GM12873 (cell line): ENCODE results near the gene PSMA6.

ENCODE experiments used
- CTCF ChIP-seq: IDR thresholded peaks from 2 replicates; pipeline ENCODE4 v1.5.1; 2012; ENCODE audit warnings: low read depth, mild to moderate bottlenecking, moderate library complexity, low read length, control low read depth; ENCODE audit not compliant: insufficient read depth; ENCODE audit errors: missing control alignments

The PSMA6 gene

DNA sequence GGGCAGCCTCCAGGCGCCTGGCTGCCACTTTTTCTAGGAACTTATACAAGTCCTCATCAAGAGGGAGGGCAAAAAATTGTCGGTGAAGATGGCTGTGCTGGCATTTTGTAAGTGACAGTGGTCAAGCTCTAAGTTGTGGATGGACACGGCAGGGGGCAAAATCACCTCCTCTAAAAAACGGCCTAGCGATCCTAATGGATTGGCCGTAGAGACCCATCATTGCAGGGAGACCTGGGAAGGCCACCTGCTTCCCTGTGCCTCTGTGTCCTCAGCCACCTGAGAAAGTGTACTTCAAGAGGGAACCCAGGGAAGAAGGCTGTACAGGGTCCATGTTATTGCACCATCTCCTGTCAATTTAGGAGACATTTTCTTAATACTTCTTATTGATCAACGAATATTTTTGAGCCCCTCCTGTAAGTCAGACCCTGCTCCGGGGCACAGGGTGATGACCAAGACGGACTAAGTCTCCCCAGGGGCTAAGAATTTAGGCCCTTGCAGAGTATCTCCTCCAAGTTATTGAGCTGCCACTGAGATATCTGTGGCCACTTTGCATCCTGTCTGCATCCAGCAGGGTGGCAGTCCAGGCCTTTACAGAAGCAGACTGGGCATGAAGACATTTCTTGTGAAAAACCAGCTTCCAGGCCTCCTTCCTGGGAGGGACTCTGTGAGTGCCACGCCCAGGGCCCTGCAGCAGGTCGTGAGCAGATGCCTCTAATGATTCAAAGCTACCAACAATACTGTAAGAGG is 40.5 kb downstream of the PSMA6 start:
- no peak for TF ChIP-seq CTCF

GRCh38 chr14:35333264-35333730 is 41.1 kb downstream of the PSMA6 start:
- no peak for TF ChIP-seq CTCF

DNA sequence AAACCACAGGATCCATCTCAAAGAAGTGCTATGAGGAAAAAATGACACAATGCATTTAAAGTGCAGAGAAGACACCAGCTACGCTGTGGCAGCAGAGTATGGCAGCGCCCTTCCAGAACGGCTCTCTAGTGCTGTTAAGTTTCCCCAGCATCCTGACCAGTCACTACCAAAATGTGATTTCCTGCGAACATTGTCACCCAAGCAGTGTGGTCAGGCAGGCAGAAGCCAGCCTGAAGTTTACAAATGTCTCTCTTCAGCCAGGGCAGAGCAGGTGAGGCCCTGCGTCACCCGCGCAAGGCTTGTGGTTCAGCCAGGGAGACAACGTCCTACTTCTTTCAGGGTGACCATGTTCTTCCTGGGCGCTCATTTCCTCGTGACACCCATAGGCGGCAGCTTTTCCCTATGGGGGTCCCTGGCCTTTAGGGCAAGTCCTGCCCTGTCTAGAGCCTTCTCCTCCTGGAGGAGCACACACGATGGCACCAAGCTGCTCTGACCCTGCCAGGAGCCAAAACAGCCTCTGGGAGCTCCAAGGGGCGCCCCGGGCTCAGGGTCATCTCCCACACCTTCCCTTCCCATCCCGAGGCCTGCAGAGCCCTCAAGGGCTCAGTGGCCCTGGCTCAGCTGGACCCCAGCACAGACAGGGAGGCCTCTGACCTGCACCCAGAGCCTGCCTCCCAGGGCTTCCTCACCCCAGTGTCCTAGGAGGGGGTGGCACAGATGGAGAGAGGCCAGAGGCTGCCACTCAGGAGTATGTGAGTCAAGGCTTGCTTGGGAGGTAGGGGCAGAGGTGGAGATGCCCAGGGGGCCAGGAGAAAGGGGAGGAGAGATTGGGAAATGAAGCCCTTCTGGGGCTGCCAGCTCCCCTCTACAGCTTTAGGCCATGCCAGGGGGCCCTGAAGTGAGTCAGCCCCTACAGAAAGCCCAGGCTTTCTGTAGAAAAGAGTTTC is 41.9 kb downstream of the PSMA6 start:
- TF ChIP-seq CTCF, result peak; percentile 13

- TF ChIP-seq CTCF, result no peak
These were observed 43.4 kb downstream of the PSMA6 start for GRCh38 chr14:35335388-35336092.

GRCh38 chr14:35336494-35337268 is 44.5 kb downstream of the PSMA6 start:
- no peak for TF ChIP-seq CTCF

DNA sequence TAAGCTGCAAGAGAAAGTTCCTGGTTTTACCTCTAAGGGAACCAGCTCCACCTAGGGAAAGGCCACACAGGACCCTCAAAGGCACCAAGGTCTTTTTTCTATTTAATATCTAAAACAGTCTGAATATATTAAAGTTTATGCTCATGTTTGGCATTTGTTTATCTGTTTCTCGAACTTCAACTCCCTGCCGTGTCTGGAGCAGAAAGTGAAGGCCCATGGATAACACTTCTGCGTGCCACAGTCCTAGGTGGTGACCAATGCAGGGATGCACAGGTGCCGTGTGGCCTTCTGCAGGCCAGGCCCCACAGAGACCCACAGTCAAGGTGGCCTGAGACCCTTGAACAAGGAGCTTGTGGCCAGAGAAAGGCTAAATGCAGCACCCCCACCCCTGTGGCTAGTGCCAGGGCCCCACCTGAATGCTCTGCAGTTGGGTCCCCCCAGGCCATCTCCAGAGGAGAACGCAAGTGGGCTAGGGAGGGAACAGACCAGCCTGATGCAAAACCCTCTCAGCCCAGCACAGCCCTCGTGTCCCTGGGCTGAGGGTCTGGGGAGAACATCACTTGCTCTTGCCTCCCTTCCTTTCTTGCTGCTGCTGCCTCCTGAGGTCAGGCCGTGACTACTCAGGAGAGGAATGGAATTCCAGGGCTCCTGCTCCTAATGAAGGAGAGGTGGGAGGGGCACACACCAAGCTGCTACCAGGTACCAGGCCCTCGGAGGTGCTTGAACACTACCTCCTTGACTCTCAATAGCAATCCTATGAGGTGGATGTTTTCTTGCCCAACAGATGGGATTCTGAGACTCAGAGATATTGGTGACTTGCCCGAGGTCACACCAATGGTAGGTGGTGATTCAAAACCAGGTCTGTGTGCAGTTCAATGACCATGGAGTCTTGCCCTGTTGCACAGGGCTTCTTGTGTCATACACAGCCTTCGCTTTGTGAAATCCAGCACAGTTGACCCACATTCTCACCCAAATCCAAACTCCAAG is 45.4 kb downstream of the PSMA6 start:
- no peak for TF ChIP-seq CTCF
